ENCODE results near the gene STAC2. TPM values are rescaled to one million over a fixed set of nuclear protein-coding genes. Genes with fewer than 3 reads are reported as not detected.

The STAC2 gene
- total RNA-seq, 1 donor from 2014 or later = not detected

DNA sequence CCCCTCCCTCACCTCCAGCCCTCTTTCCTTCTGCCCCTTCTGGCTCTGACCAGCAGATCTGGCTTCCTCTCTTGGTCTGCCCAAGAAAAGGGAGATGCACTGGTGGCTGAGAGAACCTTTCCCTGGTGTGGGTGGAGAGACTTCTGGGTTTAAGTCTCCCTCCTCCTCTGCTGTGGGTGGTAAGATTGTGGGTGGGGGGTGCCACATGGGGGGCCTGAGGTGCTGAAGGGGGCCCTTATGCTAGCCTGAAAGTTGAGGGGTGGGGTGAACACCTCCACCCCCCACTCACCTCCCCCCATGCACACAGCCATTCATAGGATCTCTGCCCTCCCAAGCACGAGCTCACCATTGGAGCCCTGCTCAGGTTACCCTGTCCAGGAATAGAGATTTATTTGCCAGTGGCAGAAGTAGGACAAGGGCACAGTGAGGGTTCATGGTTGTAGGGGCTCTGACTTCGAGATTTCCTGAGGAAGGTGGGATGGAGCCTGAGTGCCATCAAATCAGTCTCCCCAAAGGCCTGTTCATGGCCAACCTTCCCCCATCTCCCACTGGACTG lies 1.7 kb upstream of the STAC2 start:
- no peaks in the 10 kb centered on the region for H3K9me3 Mint-ChIP-seq (ENCODE audit: unreplicated experiment)
- TF ChIP-seq, protein P1, sequence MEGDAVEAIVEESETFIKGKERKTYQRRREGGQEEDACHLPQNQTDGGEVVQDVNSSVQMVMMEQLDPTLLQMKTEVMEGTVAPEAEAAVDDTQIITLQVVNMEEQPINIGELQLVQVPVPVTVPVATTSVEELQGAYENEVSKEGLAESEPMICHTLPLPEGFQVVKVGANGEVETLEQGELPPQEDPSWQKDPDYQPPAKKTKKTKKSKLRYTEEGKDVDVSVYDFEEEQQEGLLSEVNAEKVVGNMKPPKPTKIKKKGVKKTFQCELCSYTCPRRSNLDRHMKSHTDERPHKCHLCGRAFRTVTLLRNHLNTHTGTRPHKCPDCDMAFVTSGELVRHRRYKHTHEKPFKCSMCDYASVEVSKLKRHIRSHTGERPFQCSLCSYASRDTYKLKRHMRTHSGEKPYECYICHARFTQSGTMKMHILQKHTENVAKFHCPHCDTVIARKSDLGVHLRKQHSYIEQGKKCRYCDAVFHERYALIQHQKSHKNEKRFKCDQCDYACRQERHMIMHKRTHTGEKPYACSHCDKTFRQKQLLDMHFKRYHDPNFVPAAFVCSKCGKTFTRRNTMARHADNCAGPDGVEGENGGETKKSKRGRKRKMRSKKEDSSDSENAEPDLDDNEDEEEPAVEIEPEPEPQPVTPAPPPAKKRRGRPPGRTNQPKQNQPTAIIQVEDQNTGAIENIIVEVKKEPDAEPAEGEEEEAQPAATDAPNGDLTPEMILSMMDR (IDR thresholded peaks at IDR 0.05; ENCODE audit: unreplicated experiment) = no peak
- H3K4me1 Mint-ChIP-seq (ENCODE audit: unreplicated experiment) = peaks cover 31% of the 10 kb centered on the region
- no peaks in the 10 kb centered on the region for H3K36me3 Mint-ChIP-seq (ENCODE audit: low read depth, unreplicated experiment)
- H3K4me3 Mint-ChIP-seq (ENCODE audit: unreplicated experiment) = no peak overlapping the region
- DNase-seq (ENCODE audit: low spot score) = no peak
- H3K27ac Mint-ChIP-seq (ENCODE audit: unreplicated experiment) = no peak overlapping the region
- peaks cover 21% of the 10 kb centered on the region for H3K27me3 Mint-ChIP-seq (ENCODE audit: unreplicated experiment)

DNA sequence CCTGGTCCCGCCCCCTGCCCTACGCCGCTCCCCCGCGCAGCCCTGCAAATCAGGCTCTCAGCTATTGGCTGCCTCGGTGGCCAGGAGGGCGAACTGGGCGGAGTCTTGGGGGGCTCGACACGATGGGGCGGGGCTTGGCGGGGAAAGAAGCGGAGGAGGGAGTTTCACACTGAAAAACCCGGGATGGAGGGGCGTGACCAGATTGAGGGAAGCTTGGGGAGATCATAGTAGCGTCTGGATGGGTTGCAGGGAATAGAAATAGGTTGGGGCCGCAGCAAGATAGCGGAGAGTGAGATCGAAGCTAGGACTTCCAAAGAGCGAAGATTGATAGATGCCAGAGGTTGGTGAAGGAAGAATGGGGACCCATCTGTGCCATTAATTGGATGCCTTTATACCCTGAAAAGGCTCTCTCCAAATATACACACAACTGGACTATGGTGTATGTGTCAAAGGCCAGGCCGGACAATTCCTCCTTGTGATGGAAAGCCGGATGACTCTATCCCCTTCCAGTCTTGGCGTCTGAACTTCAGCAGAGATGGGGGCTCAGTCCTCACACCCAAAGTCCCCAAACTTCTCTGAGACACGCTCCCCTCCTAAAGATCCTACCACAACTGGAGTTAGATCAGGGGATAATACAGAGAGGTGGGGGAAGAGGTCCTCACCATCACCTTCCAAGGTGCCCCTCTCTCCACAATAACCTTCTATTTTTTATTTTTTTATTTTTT lies 376 bp upstream of the STAC2 start:
- peak overlapping the region; percentile 52 for H3K27ac Mint-ChIP-seq (ENCODE audit: unreplicated experiment)
- peaks cover 20% of the 10 kb centered on the region for H3K27me3 Mint-ChIP-seq (ENCODE audit: unreplicated experiment)
- H3K4me1 Mint-ChIP-seq (ENCODE audit: unreplicated experiment) = peaks cover 18% of the 10 kb centered on the region

DNA sequence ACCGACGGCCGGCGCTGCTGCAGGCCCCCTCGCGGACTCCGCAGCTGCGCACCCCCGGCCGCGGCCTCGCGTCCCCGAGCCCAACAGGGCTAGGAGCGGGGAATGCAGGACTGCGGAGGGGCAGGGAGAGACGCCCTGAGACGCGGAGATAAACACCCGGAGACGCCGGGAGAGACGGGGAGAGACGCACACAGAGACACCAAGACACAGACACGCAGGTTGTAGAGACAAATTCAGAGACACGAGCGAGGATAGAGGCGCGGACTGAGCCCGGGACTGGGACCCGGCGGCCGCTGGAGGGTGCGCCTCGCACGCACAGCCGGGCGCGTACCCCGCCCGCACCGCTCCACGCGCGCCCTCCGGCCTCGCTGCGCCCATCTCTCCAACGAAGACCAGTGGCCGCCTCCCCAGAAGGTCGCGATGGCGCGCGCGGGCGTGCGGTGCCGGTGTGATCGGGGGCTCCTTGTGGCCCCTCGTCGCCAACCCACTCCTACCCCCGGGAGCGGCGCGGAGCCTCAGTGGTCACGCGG lies 902 bp downstream of the STAC2 start:
- no peaks in the 10 kb centered on the region for H3K9me3 Mint-ChIP-seq (ENCODE audit: unreplicated experiment)
- TF ChIP-seq, protein P1 (IDR thresholded peaks at IDR 0.05; ENCODE audit: unreplicated experiment) = no peak
- no peak overlapping the region for H3K27ac Mint-ChIP-seq (ENCODE audit: unreplicated experiment)
- H3K4me1 Mint-ChIP-seq (ENCODE audit: unreplicated experiment) = peaks cover 18% of the 10 kb centered on the region
- no peaks in the 10 kb centered on the region for H3K36me3 Mint-ChIP-seq (ENCODE audit: low read depth, unreplicated experiment)
- peaks cover 23% of the 10 kb centered on the region for H3K27me3 Mint-ChIP-seq (ENCODE audit: unreplicated experiment)
- no peak for DNase-seq (ENCODE audit: low spot score)
- no peak overlapping the region for H3K4me3 Mint-ChIP-seq (ENCODE audit: unreplicated experiment)

More for the DNA sequence above, 376 bp upstream of the STAC2 start:
- TF ChIP-seq, protein P1 (IDR thresholded peaks at IDR 0.05; ENCODE audit: unreplicated experiment) = no peak
- H3K36me3 Mint-ChIP-seq (ENCODE audit: low read depth, unreplicated experiment) = no peaks in the 10 kb centered on the region
- H3K4me3 Mint-ChIP-seq (ENCODE audit: unreplicated experiment) = peak overlapping the region; percentile 85
- no peaks in the 10 kb centered on the region for H3K9me3 Mint-ChIP-seq (ENCODE audit: unreplicated experiment)
- DNase-seq (ENCODE audit: low spot score) = peak; percentile 72

DNA sequence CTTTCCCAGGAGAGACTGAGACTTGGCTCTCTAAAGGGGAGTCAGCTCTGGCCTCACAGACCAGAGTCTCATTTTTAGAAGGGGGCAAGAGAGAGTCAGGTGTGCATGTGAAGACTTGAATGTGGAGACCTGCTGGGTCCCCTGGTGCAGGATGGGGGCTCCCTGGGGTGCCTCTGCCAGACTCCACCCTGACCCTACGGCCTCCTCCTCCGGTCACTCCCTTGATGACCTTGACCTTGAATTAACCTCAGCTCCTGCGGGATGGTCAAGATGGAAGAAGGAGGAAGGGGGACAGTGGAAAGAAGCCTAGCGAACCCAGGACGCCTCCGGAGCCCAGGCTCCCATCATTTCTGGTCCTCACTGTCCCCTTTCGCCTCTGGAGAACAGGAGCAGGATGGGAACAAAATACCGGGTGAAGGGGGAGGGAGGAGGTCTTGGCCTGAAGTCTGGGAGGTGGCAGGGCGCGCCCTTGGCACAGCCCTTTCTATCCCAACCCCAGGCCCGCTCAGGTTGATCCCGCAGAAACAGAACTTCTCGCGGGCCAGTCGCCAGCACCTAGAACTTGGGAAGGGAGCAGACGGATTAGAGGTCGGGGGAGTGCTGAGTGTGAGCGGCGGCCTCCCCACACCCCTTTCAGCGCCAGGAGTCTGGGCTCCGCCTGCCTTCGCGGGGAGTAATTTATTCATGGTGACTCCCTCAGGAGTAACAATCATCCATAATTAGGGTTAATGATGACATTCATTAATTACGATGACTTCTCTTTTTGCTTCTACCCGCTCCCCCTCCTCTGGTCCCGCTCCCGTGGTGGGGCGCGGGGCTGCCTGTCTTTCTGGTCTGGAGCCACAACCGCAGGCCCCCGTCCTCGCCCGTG lies 1.6 kb downstream of the STAC2 start:
- no peak for DNase-seq (ENCODE audit: low spot score)
- Mint-ChIP-seq H3K4me1 (ENCODE audit: unreplicated experiment) (peaks cover 12% of the 10 kb centered on the region), H3K9me3 (ENCODE audit: unreplicated experiment) (no peaks in the 10 kb centered on the region), H3K27me3 (ENCODE audit: unreplicated experiment) (peaks cover 26% of the 10 kb centered on the region), H3K4me3 (ENCODE audit: unreplicated experiment) (peak overlapping the region; percentile 56), H3K36me3 (ENCODE audit: low read depth, unreplicated experiment) (no peaks in the 10 kb centered on the region), H3K27ac (ENCODE audit: unreplicated experiment) (no peak overlapping the region)
- TF ChIP-seq, protein P1 (IDR thresholded peaks at IDR 0.05; ENCODE audit: unreplicated experiment) = no peak

All from endothelial cell (in vitro differentiated cells).